Stimulated activated CD8-positive, alpha-beta memory T cell treated with anti-CD3 and anti-CD28 coated beads, Interleukin-15, amount 100 ng/mL, for 1 hour (primary cell): ENCODE results near the gene PDE4D.

Experiments used
- DNase-seq: peaks from one replicate; pipeline ENCODE4 v3.0.0-alpha.2; 2020; ENCODE audit warnings: low read depth

Gene PDE4D

GRCh38 chr5:59209758-59210359 is 683.7 kb downstream of the PDE4D start:
- no peak for DNase-seq

GRCh38 chr5:59208474-59208873 is 685.1 kb downstream of the PDE4D start:
- DNase-seq, result no peak

DNA sequence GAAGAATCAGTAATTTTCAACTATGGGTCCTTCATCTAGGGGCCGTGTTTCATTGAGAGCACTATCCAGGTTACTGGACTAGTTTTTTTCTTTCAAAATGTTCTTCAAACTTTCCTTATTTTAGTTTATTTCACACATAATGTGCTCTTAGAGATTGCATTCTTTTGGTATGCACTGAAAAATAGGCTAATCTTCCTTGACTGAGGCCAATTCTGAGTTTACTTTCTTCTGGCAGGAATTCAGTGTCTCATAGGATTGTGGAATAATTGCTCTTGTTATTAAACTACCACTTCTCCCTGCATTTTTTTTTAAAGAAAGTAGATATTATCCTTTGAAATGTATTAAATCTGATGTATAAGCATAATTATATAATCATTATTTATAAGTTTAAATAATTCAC is 686.1 kb downstream of the PDE4D start:
- DNase-seq, result no peak

- DNase-seq, result no peak
These were observed 687.4 kb downstream of the PDE4D start for GRCh38 chr5:59206132-59206581.

- no peak for DNase-seq
These were observed 689.2 kb downstream of the PDE4D start for GRCh38 chr5:59204114-59204897.

DNA sequence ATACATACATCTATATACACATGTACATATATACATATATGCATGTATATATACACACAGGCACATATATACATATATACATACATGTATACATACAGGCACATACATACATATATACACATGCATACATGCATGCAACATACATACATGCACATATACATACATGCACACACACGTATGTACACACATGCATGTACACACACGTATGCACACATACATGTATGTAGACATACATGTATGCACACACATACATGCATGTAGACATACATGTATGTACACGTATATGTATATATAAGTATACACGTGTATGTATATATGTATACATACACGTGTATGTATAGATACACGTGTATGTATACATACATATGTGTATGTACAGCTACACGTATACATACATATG is 693.7 kb downstream of the PDE4D start:
- no peak for DNase-seq

- DNase-seq, result no peak
These were observed 694.7 kb downstream of the PDE4D start for GRCh38 chr5:59198832-59199231.

- DNase-seq, result no peak
These were observed 695.2 kb downstream of the PDE4D start for GRCh38 chr5:59198365-59198764.

GRCh38 chr5:59197911-59198310 is 695.6 kb downstream of the PDE4D start:
- no peak for DNase-seq

- DNase-seq, result no peak
These were observed 699.8 kb downstream of the PDE4D start for GRCh38 chr5:59193616-59194319.

DNA sequence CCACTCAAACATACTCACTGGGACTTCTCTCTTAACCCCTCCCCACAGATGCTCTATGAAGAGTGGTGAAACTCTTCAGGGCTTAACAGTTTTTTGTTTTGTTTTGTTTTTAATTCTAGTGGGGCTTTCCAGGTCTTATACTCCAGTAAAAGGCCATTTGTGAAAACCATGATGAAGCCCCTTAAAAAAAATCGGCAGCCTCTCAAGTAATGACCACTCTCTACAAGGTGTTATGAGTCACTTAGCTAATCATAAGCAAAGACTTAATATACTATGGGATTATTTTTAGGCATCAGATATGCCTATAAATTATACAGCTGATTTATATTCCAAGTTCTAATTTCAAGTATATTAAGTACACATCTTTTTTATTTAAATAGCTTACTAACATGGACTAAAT is 702.8 kb downstream of the PDE4D start:
- no peak for DNase-seq

- DNase-seq, result no peak
These were observed 703.9 kb downstream of the PDE4D start for GRCh38 chr5:59189472-59190244.

- DNase-seq, result peak; percentile 19
These were observed 704.9 kb downstream of the PDE4D start for GRCh38 chr5:59188419-59189225.

- DNase-seq, result no peak
These were observed 705.7 kb downstream of the PDE4D start for GRCh38 chr5:59187857-59188256.

DNA sequence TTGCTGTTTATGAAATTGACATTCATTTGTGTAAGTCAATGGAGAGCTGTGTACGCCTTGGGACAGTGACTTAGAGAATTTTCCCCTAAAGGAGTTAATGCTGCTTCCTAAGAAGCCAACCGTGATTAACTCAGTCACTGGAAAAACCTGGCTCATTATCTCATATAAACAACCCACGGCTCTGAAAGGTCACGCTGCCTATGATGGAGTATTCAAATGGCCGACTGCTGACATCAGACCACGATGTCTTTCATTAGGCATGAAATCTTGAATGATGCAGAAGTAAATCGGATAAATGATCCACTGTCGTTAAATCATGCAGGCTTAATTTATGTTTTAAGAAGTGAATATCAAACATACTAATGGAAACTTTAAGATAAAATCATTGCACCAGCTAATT is 706.9 kb downstream of the PDE4D start:
- no peak for DNase-seq

DNA sequence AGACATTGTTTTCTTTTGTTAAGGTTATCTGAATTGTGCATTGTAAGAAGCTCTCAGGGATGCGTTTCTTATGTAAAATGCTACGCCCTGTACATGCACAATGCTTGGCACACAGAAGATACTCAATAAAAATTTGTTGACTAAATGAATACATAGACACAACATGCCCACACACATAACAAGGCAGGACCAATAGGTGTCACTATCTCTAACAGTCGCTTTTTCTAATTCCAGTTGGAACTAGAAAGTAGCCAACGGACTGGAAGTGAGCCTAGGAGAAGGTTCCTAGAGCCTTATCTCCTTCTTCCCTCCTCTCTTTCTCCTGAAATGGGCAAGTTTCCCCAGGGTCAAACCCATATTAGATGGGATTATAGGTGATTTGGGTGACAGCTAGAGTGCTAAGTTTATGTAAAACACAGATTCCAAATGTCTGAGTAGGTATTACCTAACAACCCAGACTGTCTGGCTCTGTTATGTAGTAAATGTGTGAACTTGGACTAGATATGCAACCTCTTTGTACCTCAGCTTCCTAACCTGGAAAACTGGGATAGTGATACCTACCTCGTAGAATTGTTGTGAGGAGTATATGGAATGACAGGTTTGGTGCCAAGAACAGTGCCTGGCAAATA is 707.7 kb downstream of the PDE4D start:
- no peak for DNase-seq

DNA sequence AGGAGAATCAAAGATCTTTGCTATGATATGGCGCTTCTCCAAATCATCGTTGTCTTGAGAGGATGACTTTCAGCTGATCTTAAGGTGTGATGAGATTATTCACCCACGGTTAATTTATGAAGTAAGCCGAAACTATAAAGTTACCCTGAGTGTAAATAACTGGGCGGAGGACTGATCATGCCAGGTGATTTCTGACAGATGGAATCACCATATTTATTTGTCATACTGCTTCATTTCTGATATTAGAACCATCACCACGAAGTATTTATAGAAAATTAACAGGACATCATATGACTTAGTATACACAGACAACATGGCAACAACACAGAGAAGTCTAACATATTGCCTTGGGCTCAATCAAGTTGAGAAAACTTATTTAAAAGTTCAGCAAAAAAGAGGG is 708.8 kb downstream of the PDE4D start:
- DNase-seq, result no peak

DNA sequence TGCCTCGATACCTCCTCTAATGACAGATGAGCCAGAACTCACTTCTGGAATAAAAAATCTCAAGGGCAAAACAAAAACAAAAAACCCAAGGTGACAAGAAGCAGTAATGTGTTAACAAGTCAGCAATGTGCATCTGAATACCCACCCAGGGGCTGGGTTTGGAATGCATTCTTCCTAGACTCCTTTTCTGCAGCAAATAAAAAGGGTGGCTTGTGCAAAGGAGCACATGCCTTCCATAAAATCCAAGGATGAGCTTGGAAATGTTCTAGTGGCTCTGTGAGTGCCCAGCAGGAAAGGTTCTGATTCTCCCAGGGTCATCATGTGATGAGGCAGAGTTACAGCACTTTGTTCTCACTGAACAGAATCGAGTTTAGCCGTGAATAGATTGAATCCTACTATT is 710.8 kb downstream of the PDE4D start:
- no peak for DNase-seq

DNA sequence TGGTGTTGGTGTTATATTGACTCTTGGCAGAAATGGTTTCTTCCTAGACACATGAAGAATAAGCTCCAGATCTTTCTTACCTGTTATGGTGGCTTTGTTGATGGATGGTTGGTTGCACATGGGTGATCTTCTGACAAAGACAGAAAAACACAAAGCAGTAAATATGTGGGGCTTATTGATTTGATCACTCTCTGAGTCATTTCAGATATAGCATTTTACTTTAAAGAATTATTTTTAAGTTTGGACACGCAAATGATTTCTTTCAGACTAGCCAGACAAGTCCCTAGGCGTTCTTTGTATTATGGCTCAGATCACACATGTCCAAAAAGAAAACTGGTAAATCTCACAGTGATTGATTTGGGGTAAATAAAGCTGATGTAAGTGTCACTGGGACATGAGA is 713.0 kb downstream of the PDE4D start:
- no peak for DNase-seq

GRCh38 chr5:59179704-59180103 is 713.8 kb downstream of the PDE4D start:
- no peak for DNase-seq

- no peak for DNase-seq
These were observed 715.0 kb downstream of the PDE4D start for GRCh38 chr5:59178482-59178881.
